ENCODE measurements around the gene KCNT1. TPM values are rescaled to one million over a fixed set of nuclear protein-coding genes. Genes with fewer than 3 reads are reported as not detected.

The KCNT1 gene
- total RNA-seq, 4 donors from 2014 or later = 0.09 TPM; not detected in 3

- Histone ChIP-seq H3K27ac (no peak overlapping the region), H3K36me3 (no peaks in the 10 kb centered on the region), H3K27me3 (peaks cover 0 to 95% (median 2%) of the 10 kb centered on the region in 4 donors), H3K9me3 (no peaks in the 10 kb centered on the region), H3K4me3 (no peak overlapping the region), H3K4me1 (no peaks in the 10 kb centered on the region)
- no peak for DNase-seq
- no peak for TF ChIP-seq CTCF (IDR thresholded peaks at IDR 0.05)
- no peak for TF ChIP-seq POLR2A (IDR thresholded peaks at IDR 0.05)
- intact Hi-C loops (cut with DNase I) = no loop called here
- 50% methylated on average over 8 of the region's 23 CpGs; no CpG with 5 or more reads in 1 of the 2 donors for WGBS, 2 donors
These were observed 35.2 kb downstream of the KCNT1 start for GRCh38 chr9:135736979-135737839.

GRCh38 chr9:135737840-135738521 lies 36.0 kb downstream of the KCNT1 start:
- DNase-seq = no peak
- peaks cover 0 to 95% (median 2%) of the 10 kb centered on the region in 4 donors for H3K27me3 ChIP-seq
- no CpG with 5 or more reads among the region's 16 CpGs for WGBS, 2 donors
- no peak for TF ChIP-seq CTCF (IDR thresholded peaks at IDR 0.05)
- H3K4me1 ChIP-seq = no peaks in the 10 kb centered on the region
- H3K9me3 ChIP-seq = no peaks in the 10 kb centered on the region
- intact Hi-C loops (cut with DNase I) = no loop called here
- no peak overlapping the region for H3K27ac ChIP-seq
- H3K36me3 ChIP-seq = no peaks in the 10 kb centered on the region
- no peak overlapping the region for H3K4me3 ChIP-seq

GRCh38 chr9:135739271-135740220 lies 37.6 kb downstream of the KCNT1 start:
- TF ChIP-seq POLR2A (IDR thresholded peaks at IDR 0.05) (no peak), CTCF (IDR thresholded peaks at IDR 0.05) (no peak)
- WGBS, 2 donors = 39 to 54% methylated on average over 8 to 14 of the region's 28 CpGs
- peaks cover 0 to 99% (median 2%) of the 10 kb centered on the region in 4 donors for H3K27me3 ChIP-seq

GRCh38 chr9:135741276-135742219 lies 39.6 kb downstream of the KCNT1 start:
- WGBS, 2 donors = 53 to 63% methylated on average over 5 to 12 of the region's 24 CpGs
- TF ChIP-seq CTCF (IDR thresholded peaks at IDR 0.05) = no peak
- TF ChIP-seq POLR2A (IDR thresholded peaks at IDR 0.05) = no peak
- no peak for DNase-seq
- Histone ChIP-seq H3K4me1 (no peaks in the 10 kb centered on the region), H3K9me3 (no peaks in the 10 kb centered on the region), H3K36me3 (no peaks in the 10 kb centered on the region), H3K4me3 (no peak overlapping the region), H3K27me3 (peaks cover 0 to 91% (median 2%) of the 10 kb centered on the region in 4 donors), H3K27ac (no peak overlapping the region)
- intact Hi-C loops (cut with DNase I) = no loop called here

More at GRCh38 chr9:135739271-135740220, 37.6 kb downstream of the KCNT1 start:
- Histone ChIP-seq H3K36me3 (no peaks in the 10 kb centered on the region), H3K27ac (no peak overlapping the region), H3K4me3 (no peak overlapping the region), H3K4me1 (no peaks in the 10 kb centered on the region), H3K9me3 (no peaks in the 10 kb centered on the region)
- no peak for DNase-seq
- intact Hi-C loops (cut with DNase I) = no loop called here

Data from esophagus squamous epithelium (tissue), 5 donors.